Stimulated activated CD4-positive, alpha-beta T cell treated with anti-CD3 and anti-CD28 coated beads, Interleukin-2, amount 100 ng/mL, for 48 hours (primary cell): ENCODE measurements around the gene KCNIP4.

ENCODE experiments used
- DNase-seq, 2 donors: peaks; one replicate each; pipeline ENCODE4 v3.0.0-alpha.2; 2020

The KCNIP4 gene

GRCh38 chr4:20696815-20697214, 1251.8 kb downstream of the KCNIP4 start:
- no peak for DNase-seq

DNA sequence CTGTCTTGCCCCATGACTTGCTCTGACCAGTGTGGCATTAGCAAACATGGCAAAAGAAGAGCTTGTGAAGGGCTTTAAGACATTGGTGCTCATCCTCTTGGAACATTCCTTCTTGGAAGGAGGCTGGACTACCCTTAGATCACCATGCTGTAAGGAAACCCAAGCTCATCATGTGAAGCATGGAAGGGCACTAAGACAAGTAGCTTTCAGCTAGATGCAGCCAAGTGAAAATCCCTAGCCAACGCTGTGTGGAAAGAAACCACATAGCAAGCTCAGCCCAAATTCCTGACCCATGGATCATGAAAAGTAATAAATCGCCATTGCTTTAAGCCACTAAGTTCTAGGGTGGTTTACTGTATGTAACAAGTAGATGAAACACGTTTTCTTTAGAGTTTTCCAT, 1260.7 kb downstream of the KCNIP4 start:
- DNase-seq, result no peak

GRCh38 chr4:20684852-20685763, 1263.5 kb downstream of the KCNIP4 start:
- no peak for DNase-seq

DNA sequence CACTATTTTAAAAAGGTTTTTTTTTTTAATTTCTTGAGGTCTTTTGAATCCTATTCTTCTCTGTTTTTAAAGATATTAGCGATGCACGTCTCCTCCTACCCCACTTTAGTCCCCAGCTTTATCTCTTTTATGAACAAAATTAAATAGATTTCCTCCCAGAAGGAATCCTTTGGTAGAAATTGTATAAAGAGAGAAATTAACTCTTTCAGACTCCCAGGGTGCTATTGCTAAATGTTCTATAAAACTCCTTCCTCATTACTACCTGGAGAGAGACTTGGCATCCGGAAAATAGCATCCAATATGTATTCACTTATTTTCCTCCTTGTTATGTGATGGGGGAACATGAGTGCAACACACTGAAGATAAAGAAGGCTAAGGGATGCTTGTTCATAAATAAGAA, 1264.8 kb downstream of the KCNIP4 start:
- DNase-seq, result no peak

- no peak for DNase-seq
Measured at GRCh38 chr4:20682853-20683252, 1265.7 kb downstream of the KCNIP4 start.

GRCh38 chr4:20681271-20681670, 1267.3 kb downstream of the KCNIP4 start:
- no peak for DNase-seq

GRCh38 chr4:20680736-20681135, 1267.8 kb downstream of the KCNIP4 start:
- no peak for DNase-seq

GRCh38 chr4:20679951-20680350, 1268.6 kb downstream of the KCNIP4 start:
- DNase-seq, result no peak
